Erythroblast (primary cell): ENCODE results near the gene ASB3.

ENCODE experiments used
- DNase-seq, 2 experiments: peaks; one replicate each; lab custom pipeline; 2025; lab: John Stamatoyannopoulos, UW
- GATA1 ChIP-seq: IDR thresholded peaks from 2 replicates; pipeline ENCODE4 v1.6.1; 2011; ENCODE audit warnings: low read depth, mild to moderate bottlenecking, control low read depth, low read length, moderate library complexity
- POLR2A ChIP-seq: IDR thresholded peaks from 2 replicates; pipeline ENCODE4 v1.6.1; 2011; ENCODE audit warnings: mild to moderate bottlenecking, low read length

ASB3 gene

GRCh38 chr2:53636596-53636995 is 150.2 kb downstream of the ASB3 start:
- no peak for DNase-seq
- no peak for TF ChIP-seq GATA1
- no peak for TF ChIP-seq POLR2A

DNA sequence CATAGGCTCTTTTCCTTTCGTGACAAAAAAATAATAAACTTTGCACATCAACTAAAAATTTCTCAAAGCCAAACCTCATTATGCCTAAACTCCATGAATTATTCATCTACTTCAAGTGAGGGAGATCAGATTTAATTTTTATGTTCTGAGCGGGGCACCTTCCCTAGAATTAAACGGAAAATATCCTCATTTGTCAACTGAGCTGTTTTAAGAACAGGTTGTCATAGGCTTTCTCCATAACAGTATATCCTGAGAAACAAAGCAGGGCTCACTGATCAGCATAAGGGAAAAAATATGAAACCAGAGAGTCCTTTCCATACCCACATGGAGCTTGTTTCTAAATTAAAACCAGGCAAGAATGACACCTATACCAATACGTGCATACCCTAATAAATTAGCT is 150.6 kb downstream of the ASB3 start:
- TF ChIP-seq GATA1, result no peak
- TF ChIP-seq POLR2A, result no peak
- no peak for DNase-seq

DNA sequence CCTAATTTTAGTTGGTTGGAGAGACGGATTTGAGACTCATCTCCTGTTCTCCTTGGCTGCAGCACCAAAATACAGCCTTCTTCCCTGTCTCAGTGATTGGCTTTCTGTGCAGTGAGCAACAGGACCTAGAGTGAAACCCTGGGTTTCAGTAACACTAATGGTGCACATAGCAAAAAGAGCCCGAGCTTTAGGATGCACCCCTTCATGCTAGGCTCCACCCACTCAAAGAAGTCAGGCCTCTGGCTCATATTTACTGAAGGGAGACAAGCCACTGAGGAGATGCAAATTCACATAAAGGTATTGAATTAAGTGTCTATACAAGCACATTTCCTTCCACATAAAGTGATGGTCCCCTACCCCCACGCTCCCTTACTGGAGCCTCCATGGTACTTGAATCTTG is 151.1 kb downstream of the ASB3 start:
- TF ChIP-seq POLR2A (no peak), GATA1 (no peak)
- DNase-seq, result no peak

DNA sequence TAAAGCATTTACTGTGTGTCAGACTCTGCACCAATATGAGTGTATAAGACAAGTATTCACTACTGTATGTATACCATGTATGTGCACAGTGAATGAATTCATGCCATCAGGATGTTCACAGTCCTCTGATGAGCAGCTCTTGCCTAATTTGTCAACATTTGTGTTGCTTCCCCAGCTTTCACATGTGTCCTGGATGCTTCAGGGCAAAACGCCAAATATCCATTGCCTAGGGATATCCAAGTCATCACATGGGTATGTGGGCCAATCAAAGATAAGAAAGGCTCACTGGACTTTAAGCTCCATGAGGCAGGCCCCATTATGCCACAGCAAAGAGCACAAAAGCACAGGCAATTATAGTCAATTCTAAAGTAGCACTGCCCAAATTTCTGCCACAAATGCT is 153.3 kb downstream of the ASB3 start:
- TF ChIP-seq POLR2A, result no peak
- no peak for TF ChIP-seq GATA1
- DNase-seq, result no peak

DNA sequence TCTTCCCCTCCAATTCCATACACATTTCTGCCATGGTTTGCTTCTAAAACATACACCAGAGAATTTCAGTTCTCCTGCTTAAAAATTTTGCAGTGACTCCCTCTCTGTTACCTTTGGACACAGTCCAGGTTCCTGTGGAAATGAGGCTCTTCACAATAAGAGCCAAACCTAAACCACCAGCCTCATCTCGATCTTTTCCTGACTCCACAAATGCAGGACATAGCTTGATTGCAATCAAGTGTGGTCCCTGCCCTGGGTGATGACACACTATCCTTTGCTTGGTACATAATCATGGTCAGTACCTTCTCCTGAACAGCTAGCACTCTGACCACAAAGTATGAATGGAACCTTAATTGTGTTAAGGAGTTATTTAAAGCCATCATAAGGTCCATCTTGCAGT is 154.0 kb downstream of the ASB3 start:
- TF ChIP-seq GATA1 (no peak), POLR2A (no peak)
- no peak for DNase-seq

- TF ChIP-seq POLR2A (no peak), GATA1 (no peak)
Observed at GRCh38 chr2:53632126-53632460, 154.7 kb downstream of the ASB3 start.

DNA sequence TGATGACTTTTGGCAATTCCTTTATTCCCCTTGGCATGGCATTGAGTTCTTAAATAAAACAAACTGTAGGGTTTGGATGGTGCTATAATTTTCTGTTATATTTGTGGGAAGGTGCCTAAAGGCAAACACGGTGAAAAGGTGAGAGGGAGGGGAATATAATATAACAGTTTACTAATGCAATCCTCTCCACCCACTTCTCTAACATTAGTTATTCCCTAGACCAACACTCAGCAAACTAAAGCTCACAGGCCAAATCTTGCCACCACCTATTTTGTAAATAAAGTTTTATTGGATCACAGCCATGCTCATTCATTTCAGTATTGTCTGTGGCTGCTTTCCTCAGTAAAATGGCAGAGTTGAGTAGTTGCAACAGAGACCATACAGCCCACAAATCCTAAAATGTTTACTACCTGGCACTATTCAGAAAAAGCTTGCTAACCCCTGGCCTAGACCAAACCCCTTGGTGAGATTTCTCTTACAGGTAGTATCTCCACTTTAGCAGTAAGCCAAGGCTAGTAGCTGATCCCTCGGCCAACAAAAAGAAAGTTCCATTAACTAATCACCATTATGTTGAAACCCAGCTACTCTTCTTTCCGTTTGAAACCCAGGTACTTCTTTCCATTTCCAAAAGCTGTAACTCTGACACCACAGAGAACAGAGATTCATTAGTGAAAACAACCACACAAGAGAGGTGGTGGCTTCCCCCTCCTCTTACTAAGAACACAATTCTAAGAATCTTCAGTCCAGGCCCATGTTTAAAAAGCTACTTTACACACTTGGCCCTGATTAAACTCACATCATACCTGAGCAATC is 155.2 kb downstream of the ASB3 start:
- TF ChIP-seq GATA1, result no peak
- no peak for TF ChIP-seq POLR2A
- no peak for DNase-seq

More at GRCh38 chr2:53632126-53632460, 154.7 kb downstream of the ASB3 start:
- no peak for DNase-seq

DNA sequence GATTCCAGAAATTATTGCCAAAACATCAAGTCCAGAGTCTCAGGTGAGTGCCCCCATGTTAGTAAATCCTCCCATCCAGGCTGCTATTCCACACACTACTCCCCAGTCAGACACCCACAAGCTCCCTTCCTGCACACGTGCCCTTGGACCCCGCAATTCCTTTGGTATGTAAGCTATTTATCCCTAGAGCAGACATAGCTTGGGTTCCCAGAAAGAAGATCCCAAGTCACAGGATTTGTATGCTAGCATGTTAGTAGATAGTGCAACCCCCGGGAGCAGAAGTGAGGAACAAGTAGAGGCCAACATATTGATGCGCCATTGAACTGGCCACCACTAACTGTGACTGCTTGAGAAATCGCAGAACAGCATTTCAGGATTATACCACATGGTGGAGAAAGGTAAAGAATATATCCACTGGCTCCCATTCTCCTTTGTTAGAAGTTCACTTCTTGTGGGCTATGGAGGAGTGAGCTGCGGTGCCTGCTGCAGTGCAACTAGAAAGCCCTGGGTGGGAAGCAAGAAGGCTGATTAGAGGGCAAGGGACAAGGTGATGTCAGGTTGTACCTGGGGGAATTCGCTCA is 156.6 kb downstream of the ASB3 start:
- no peak for DNase-seq
- TF ChIP-seq GATA1, result no peak
- TF ChIP-seq POLR2A, result no peak

GRCh38 chr2:53629501-53629900 is 157.3 kb downstream of the ASB3 start:
- DNase-seq, result no peak
- TF ChIP-seq POLR2A (no peak), GATA1 (no peak)

GRCh38 chr2:53629001-53629400 is 157.8 kb downstream of the ASB3 start:
- TF ChIP-seq GATA1 (no peak), POLR2A (no peak)
- DNase-seq, result no peak

- no peak for DNase-seq
- no peak for TF ChIP-seq GATA1
- TF ChIP-seq POLR2A, result no peak
Observed at GRCh38 chr2:53622141-53622540, 164.6 kb downstream of the ASB3 start.

DNA sequence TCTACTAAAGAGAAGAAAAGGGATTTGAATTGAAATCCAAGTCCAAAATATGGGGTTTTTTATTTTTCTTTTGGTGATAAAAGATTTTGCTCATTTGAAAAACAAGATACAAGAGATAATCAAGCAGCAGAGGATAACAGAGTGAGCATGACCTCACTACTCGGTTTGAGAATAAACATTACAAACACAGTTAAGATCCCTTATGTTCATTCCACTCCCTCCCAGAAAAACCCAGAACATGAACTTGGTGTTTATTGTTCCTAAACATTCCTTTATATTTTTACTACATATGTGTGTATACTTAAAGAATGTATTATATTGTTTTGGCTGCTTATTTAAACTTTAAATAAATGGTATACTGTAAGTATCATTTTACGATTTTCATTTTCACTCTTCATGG is 165.8 kb downstream of the ASB3 start:
- no peak for DNase-seq
- TF ChIP-seq POLR2A (no peak), GATA1 (no peak)
